Measurements from ENCODE around the gene PRM1.

PRM1 gene

DNA sequence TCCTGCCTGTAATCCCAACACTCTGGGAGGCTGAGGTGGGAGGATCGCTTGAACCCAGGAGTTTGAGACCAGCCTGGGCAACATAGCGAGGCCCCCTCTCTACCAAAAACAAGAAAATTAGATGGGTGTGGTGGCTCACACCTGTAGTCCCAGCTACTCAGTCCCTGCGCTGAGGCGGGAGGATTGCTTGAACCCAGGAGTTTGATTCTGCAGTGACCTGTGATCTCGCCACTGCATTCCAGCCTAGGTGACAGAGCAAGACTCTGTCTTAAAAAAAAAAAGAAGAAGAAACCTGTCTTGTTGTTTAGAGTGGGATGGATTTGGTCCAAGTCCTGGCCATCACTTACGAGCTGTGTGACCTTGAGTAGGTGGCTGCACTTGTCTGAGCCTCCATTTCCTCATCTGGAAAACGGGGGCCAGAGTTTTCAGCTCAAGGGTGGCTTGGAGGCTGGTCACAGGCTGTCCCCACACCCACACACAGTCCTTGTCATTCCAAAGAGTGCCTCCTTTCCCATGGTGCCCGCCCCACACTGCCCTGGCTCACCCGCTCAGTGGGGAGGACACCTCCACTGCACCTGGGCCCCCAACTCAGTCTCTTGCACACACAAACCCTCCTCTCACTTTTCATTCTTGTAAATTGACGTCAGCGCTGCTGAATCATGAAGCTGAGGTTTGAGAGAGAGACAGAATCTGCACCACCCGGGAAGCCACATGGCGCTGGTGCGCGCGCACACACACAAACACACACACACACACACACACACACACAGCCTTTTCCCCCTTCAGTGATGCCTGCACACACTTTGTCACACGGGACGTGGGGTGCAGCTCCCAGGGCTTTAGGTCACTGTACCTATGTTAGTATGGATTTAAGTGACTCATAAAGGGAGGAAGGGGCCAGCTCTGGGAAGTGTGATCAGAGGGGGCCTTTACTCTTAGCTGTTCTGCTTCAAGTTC is 29.3 kb downstream of the PRM1 start:
- DNase-seq: peak; percentile 90

- DNase-seq: peak; percentile 46
These were observed 30.2 kb downstream of the PRM1 start for GRCh38 chr16:11250786-11251524.

- peak; percentile 70 for DNase-seq
These were observed 30.9 kb downstream of the PRM1 start for GRCh38 chr16:11250091-11250785.

DNA sequence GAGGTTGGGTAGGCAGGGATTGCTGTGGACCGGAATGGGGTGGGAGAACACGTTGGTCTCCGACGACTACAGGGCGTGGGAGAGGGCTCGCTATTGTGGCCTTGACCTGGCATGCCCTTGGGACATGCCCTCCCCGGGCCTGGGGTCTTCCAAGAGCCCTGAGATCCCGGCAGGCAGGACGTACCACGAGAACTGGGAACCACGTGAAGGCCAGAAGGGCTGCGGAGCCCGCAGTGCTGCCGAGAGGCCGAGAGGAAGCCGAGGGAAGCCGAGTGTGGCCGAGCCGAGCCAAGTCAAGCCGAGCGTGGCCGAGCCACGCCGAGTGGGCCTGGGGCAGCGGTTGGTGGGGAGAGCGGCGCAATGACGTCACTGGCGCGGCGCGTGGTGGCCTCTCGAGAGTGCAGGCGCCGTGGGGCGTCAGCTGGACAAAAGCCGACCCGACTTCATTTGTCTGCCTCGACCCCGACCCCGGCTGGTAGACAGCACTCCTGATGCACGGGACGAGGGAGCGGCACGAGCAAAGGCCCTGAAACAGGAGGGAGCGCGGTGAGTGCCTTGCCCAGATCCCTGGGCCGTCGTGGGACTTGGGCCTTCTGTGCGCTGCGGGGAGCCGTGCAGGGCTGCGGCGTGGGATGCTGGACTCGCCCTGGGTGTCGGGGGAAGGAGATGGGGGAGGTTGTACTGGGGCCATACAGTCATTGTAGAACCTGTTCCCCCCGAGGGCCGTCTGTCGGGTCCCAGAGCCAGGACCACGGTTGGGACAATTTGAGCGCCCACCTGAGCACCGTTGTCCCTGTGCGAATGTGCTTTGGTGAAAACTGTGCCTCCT is 31.7 kb downstream of the PRM1 start:
- peak; percentile 65 for DNase-seq

DNA sequence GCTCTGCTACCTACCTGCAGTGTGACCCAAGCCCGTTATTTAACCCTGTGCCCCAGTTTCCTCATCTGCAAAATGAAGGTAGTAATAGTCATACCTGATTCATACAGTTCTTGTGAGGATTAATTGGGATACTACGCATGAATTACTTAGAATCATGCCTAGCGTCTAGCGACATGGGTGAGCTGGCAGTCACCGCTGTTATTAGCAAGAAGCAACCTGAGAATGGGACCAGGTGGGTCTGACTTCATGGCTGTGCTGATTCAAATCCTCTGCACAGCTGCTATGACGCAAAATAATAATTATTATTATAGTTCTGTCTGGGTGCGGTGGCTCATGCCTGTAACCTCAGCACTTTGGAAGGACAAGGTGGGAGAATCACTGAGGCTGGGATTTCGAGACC is 33.0 kb downstream of the PRM1 start:
- DNase-seq: no peak

DNA sequence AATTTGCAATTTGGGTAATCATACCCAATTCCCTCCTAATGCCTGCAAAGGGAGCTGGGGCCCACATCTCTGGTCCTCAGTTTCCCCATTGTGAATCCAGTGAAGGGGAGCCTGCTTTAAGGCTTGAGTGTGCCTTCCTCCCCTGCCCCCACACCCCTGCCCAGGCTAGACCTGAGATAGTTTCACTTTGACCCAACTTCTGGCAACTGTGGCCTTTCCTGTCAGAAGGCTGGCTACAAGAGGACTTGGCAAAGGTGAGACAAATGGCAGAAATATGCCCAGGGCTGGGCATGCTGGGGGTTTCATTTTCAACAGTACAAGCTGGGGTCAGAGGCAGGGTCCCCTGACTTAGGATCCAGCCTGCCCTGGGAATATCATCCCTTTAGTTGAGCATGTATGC is 35.1 kb downstream of the PRM1 start:
- DNase-seq: peak; percentile 42

DNA sequence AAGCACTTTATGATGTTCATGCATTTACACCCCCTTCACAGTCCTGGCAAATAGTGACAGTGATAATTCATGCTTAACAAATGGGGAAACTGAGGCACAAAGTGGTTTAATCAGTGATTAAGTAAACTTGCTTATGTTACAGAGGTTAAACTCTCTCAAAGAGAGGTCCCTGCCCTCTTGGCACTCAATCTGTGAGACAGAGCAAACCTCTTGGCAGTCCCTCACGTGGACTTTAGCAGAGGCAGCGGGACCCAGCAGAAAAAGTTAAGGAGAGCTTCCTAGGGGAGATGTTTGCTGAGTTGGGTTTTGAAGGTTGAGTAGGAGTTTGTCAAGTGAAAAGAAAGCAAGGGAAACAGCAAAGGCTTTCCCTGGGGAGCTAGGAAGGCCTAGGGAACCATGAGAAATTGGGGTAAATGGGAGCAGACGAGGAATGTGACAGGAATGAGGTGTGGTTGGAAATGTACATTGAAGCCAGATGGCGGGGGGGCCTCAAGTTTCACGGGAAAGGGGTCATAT is 35.9 kb downstream of the PRM1 start:
- no peak for DNase-seq

DNA sequence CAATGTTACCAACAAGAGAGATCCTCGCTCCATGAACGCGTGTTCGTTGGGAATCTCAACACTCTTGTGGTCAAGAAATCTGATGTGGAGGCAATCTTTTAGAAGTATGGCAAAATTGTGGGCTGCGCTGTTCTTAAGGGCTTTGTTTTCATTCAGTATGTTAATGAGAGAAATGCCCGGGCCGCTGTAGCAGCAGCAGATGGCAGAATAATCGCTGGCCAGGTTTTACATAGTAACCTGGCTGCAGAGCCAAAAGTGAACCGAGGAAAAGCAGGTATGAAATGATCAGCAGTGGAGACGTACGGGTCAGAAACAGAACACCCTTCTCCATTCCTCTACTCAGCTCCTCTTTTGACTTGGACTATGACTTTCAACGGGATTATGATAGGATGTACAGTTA is 38.5 kb downstream of the PRM1 start:
- DNase-seq: no peak

DNA sequence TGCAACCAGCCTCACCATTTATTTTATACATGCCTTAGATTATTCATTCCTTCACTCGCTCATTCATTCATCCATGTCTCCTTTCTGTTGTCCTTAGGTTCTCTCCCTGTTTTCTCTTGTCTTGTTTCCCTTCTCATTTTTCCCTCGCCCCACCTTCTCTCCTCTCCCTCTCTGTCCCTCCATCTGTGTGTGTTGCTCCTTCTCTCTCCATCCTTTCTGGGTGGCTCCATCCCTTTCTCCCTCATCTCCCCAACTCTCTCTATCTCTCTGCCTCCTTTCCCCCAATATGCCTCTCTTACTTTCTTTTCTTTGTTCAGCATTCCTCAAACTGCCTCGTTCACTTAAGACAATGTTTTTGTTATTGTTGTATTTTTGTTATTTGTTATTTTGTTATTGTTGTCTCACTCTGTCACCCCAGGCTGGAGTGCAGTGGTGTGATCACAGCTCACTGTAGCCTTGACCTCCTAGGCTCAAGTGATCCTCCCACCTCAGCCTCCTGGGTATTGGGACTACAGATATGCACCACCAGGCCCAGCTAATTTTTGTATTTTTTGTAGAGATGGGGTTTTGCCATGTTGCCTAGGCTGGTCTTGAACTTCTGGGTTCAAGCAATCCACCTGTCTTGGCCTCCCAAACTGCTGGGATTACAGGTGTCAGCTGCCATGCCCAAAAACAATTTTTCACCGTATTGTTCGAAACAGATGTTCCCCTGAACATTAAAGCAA is 39.5 kb downstream of the PRM1 start:
- DNase-seq: no peak

DNA sequence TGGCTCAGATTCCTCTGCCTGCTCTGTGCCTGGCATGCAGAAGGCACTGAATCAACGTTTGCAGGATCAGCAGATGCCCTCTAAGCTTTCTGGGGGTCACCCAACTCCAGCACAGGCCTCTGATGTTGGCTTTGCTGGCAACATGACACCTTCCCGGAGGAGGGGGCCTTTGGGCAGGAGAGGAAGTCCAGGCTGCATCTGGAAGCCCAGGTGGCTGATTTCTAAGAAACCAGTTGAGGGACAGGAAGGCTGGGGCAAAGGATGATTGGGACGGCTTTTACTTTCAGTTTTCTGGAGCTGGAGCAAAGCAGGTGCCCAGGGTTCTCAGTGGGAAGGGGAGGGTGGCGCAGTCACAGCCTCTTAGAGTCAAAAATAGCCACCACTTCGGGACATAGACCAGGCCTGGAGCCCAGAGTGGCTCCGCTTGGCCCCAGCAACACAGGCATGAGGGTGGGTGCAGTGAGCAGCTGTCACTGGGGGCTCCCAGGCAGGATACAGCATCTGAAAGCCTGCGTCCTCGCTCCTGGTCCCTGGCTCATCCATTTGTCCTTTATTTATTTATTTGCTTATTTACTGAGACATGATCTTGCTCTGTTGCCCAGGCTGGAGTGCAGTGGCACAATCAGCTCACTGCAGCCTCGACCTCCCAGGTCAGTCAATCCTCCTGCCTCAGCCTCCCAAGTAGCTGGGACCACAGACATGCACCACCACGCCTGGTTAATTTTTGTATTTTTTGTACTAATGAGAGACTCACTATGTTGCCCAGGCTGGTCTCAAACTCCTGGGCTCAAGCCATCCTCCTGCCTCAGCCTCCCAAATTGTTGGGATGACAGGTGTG is 40.3 kb downstream of the PRM1 start:
- DNase-seq: no peak

GRCh38 chr16:11239644-11240632 is 41.2 kb downstream of the PRM1 start:
- DNase-seq: no peak

- DNase-seq: no peak
These were observed 42.6 kb downstream of the PRM1 start for GRCh38 chr16:11238272-11239202.

DNA sequence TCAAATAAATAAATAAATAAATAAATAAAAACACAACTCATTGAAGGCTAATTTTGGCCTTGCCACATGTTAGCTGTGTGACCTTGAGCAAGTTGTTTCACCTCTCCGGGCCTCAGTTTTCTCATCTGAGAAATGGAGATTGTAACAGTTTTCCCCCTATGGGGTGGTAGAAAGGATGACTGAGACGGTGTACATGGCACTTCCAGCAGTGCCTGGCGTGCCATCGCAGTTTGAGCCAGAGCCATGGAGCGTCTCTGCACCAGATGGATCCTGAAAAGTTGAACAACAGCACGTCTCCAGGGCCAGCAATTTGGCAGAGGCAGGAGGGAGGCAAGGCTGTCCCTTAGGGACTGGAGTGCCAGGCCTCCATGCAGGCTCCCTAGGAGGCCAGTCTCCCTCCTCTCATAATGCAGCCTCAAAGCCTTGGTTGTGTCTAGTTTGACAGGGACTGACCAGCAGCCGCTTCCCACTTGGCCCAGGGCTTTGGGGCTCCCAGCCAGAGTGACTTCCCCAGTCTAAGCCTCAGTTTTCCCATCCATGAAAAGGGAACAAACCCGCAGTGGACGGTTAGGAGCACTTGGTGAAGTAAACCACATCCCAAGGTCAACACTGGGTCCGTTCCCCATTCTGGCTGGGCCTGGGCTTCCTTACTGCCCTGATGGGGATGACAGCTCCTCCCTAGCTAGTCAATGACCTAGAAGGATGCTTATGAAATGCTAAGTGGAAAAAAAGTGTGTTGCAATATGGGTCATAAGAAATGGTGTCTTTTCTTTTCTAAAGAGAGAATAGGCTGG is 44.5 kb downstream of the PRM1 start:
- no peak for DNase-seq

GRCh38 chr16:11235703-11235991 is 45.5 kb downstream of the PRM1 start:
- DNase-seq: no peak

DNA sequence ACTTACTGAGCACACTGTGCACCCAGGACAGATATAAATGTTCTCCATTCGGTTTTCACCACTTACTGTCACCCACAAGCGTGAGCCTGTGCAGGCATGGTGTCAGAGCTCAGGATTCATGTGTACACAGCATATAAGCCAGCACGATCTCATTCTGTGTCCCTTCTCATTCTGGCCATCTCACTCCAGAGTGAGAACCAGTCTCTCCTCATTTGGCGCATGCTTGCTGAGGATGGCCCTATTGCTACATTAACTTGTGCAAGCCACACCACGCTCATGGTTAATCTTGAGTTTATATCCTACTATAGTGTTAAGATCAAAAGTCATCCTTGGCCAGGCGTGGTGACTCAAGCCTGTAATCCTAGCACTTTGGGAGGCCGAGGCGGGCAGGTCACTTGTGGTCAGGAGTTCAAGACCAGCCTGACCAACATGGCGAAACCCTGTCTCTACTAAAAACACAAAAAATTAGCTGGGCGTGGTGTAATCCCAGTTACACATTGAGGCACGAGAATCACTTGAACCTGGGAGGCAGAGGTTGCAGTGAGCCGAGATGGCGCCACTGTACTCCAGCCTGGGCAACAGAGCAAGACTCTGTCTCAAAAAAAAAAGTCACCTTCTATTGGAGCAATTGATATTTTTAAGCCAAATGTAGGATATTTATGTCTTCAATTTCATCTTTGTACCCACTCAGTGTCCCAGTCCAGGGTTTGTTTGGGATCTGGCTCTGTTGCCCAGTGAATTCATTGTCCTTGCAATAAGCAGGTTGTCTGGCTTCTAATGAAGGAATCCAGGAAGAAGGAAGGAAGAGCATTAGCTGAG is 46.0 kb downstream of the PRM1 start:
- no peak for DNase-seq

DNA sequence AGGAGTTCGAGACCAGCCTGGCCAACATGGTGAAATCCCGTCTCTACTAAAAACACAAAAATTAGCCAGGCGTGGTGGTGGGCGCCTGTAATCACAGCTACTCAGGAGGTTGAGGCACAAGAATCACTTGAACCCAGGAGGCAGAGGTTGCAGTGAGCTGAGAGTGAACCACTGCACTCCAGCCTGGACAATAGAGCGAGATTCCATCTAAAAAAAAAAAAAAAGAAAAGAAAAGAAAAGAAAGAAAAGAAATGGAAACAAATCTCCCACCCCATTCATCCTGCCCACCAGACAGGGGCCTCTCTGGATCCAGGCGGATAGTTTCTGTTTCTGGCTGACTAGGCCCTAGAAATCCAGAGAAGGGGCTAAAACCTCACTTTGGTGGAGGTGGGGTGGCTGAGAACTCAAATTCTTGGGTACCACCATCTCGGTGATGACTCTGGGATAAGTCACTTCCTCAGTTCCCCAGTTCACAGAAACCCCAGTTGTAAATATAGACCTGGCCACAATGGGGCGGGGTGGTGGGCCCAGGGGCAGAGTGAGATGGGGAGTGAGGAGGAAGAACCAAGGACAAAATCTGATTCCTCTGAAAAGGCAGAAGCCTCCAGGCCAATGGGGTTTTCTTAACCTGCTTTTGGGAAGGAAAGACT is 47.3 kb downstream of the PRM1 start:
- DNase-seq: peak; percentile 91

Measured in stimulated activated CD4-positive, alpha-beta T cell treated with anti-CD3 and anti-CD28 coated beads, Interleukin-15, amount 100 ng/mL, for 24 hours (primary cell).